Astrocyte (in vitro differentiated cells and primary cell): Measurements from ENCODE around the gene NMNAT3. TPM values are rescaled to one million over a fixed set of nuclear protein-coding genes. Genes with fewer than 3 reads are reported as not detected.

ENCODE experiments used
- DNase-seq: peaks from one replicate; pipeline ENCODE4 v3.0.0-alpha.2; 2010; ENCODE audit warnings: low read depth
- FAIRE-seq: peaks from 2 replicates; lab custom pipeline; 2011; peaks lifted over from hg19 to GRCh38; lab: Jason Lieb, UNC
- H2AFZ ChIP-seq: 2 replicates; pipeline ENCODE4 v1.6.0; 2012; ENCODE audit warnings: low read depth, low read length, inconsistent platforms
- H3K27ac ChIP-seq: 2 replicates; pipeline ENCODE4 v1.5.1; 2011; ENCODE audit warnings: low read depth, low read length, inconsistent platforms
- H3K27me3 ChIP-seq: 2 replicates; pipeline ENCODE4 v1.6.0; 2011; ENCODE audit warnings: low read length, inconsistent platforms; ENCODE audit not compliant: insufficient read depth
- H3K36me3 ChIP-seq: 2 replicates; pipeline ENCODE4 v1.5.1; 2011; ENCODE audit warnings: low read length, inconsistent platforms; ENCODE audit not compliant: insufficient read depth
- H3K4me1 ChIP-seq: 2 replicates; pipeline ENCODE4 v1.5.1; 2011; ENCODE audit warnings: low read length, inconsistent platforms; ENCODE audit not compliant: insufficient read depth
- H3K4me2 ChIP-seq: 2 replicates; pipeline ENCODE4 v1.6.0; 2012; ENCODE audit warnings: low read length, inconsistent platforms
- H3K4me3 ChIP-seq: 2 replicates; pipeline ENCODE4 v1.5.1; 2011; ENCODE audit warnings: low read depth, mild to moderate bottlenecking, low read length, inconsistent platforms; ENCODE audit not compliant: insufficient read depth
- H3K79me2 ChIP-seq: 2 replicates; pipeline ENCODE4 v1.6.0; 2012; ENCODE audit warnings: mild to moderate bottlenecking, low read length, inconsistent platforms; ENCODE audit not compliant: insufficient read depth
- H3K9ac ChIP-seq: 2 replicates; pipeline ENCODE4 v1.6.0; 2012; ENCODE audit warnings: mild to moderate bottlenecking, low read length, inconsistent platforms
- H3K9me3 ChIP-seq: 2 replicates; pipeline ENCODE4 v1.5.1; 2012; ENCODE audit warnings: low read depth, mild to moderate bottlenecking, low read length, inconsistent platforms; ENCODE audit not compliant: insufficient read depth
- H4K20me1 ChIP-seq: 2 replicates; pipeline ENCODE4 v1.6.0; 2012; ENCODE audit warnings: low read length, inconsistent platforms; ENCODE audit not compliant: insufficient read depth
- H3K27ac Mint-ChIP-seq: one replicate; pipeline ENCODE4 v1.8.0; 2021; ENCODE audit warnings: mild to moderate bottlenecking, mixed read lengths; ENCODE audit not compliant: unreplicated experiment
- H3K27me3 Mint-ChIP-seq: one replicate; pipeline ENCODE4 v1.8.0; 2021; ENCODE audit warnings: low read depth, mixed read lengths; ENCODE audit not compliant: unreplicated experiment
- H3K36me3 Mint-ChIP-seq: one replicate; pipeline ENCODE4 v1.8.0; 2021; ENCODE audit warnings: low read depth, mixed read lengths; ENCODE audit not compliant: unreplicated experiment
- H3K4me1 Mint-ChIP-seq: one replicate; pipeline ENCODE4 v1.8.0; 2021; ENCODE audit warnings: low read depth, mixed read lengths; ENCODE audit not compliant: unreplicated experiment
- H3K4me3 Mint-ChIP-seq: one replicate; pipeline ENCODE4 v1.8.0; 2021; ENCODE audit warnings: mild to moderate bottlenecking, moderate library complexity, mixed read lengths; ENCODE audit not compliant: unreplicated experiment
- H3K9me3 Mint-ChIP-seq: one replicate; pipeline ENCODE4 v1.8.0; 2021; ENCODE audit warnings: mild to moderate bottlenecking, mixed read lengths; ENCODE audit not compliant: unreplicated experiment
- CTCF ChIP-seq: IDR thresholded peaks from 2 replicates; pipeline ENCODE4 v1.5.1; 2011; ENCODE audit warnings: low read depth, mild to moderate bottlenecking, inconsistent platforms, low read length, moderate library complexity; ENCODE audit not compliant: insufficient read depth
- EZH2 ChIP-seq: IDR thresholded peaks from 2 replicates; pipeline ENCODE4 v1.6.1; 2012; ENCODE audit warnings: mild to moderate bottlenecking, low read length, inconsistent platforms; ENCODE audit not compliant: insufficient read depth
- total RNA-seq: library from RNA; stranded (reverse); gene quantifications from 2 replicates; pipeline ENCODE4 v1.2.1, GENCODE V29; 2021

Gene NMNAT3
- total RNA-seq, 1 donor from 2014 or later, result 1.3 TPM

GRCh38 chr3:139716908-139717485 is 39.2 kb upstream of the NMNAT3 start:
- H3K9me3 ChIP-seq, result no peaks in the 10 kb centered on the region
- no peaks in the 10 kb centered on the region for H3K36me3 Mint-ChIP-seq
- H3K4me3 Mint-ChIP-seq, result no peak overlapping the region
- H3K27me3 Mint-ChIP-seq, result peaks cover 28% of the 10 kb centered on the region
- H3K27me3 ChIP-seq, result peaks cover 7% of the 10 kb centered on the region
- no peak for FAIRE-seq
- peaks cover 2% of the 10 kb centered on the region for H3K4me1 Mint-ChIP-seq
- no peak overlapping the region for H3K27ac Mint-ChIP-seq
- H3K27ac ChIP-seq, result no peak overlapping the region
- H3K4me2 ChIP-seq, result no peak overlapping the region
- H2AFZ ChIP-seq, result no peak overlapping the region
- H3K4me3 ChIP-seq, result no peak overlapping the region
- H3K9ac ChIP-seq, result no peak overlapping the region
- DNase-seq, result no peak
- H3K4me1 ChIP-seq, result no peaks in the 10 kb centered on the region
- H3K9me3 Mint-ChIP-seq, result no peaks in the 10 kb centered on the region
- H3K36me3 ChIP-seq, result no peaks in the 10 kb centered on the region
- TF ChIP-seq EZH2, result no peak
- TF ChIP-seq CTCF, result no peak
- no peaks in the 10 kb centered on the region for H3K79me2 ChIP-seq
- H4K20me1 ChIP-seq, result no peaks in the 10 kb centered on the region

GRCh38 chr3:139715743-139716360 is 38.1 kb upstream of the NMNAT3 start:
- H2AFZ ChIP-seq, result no peak overlapping the region
- no peaks in the 10 kb centered on the region for H3K4me1 ChIP-seq
- Mint-ChIP-seq H3K27ac (no peak overlapping the region), H3K27me3 (peaks cover 23% of the 10 kb centered on the region), H3K36me3 (no peaks in the 10 kb centered on the region), H3K4me3 (no peak overlapping the region), H3K4me1 (peaks cover 2% of the 10 kb centered on the region), H3K9me3 (no peaks in the 10 kb centered on the region)
- no peak overlapping the region for H3K4me3 ChIP-seq
- H3K27ac ChIP-seq, result no peak overlapping the region
- H3K9ac ChIP-seq, result no peak overlapping the region
- H3K9me3 ChIP-seq, result no peaks in the 10 kb centered on the region
- TF ChIP-seq EZH2 (no peak), CTCF (no peak)
- H4K20me1 ChIP-seq, result no peaks in the 10 kb centered on the region
- DNase-seq, result no peak
- H3K4me2 ChIP-seq, result no peak overlapping the region
- no peak for FAIRE-seq
- H3K27me3 ChIP-seq, result peaks cover 3% of the 10 kb centered on the region
- H3K36me3 ChIP-seq, result no peaks in the 10 kb centered on the region
- H3K79me2 ChIP-seq, result no peaks in the 10 kb centered on the region

GRCh38 chr3:139715166-139715565 is 37.4 kb upstream of the NMNAT3 start:
- Histone ChIP-seq H3K79me2 (no peaks in the 10 kb centered on the region), H3K27me3 (peaks cover 2% of the 10 kb centered on the region), H3K9me3 (no peaks in the 10 kb centered on the region), H3K36me3 (no peaks in the 10 kb centered on the region), H3K4me2 (no peak overlapping the region), H3K9ac (no peak overlapping the region), H3K27ac (no peak overlapping the region), H3K4me1 (no peaks in the 10 kb centered on the region), H4K20me1 (no peaks in the 10 kb centered on the region), H2AFZ (no peak overlapping the region), H3K4me3 (no peak overlapping the region)
- H3K27ac Mint-ChIP-seq, result no peak overlapping the region
- no peaks in the 10 kb centered on the region for H3K9me3 Mint-ChIP-seq
- H3K4me1 Mint-ChIP-seq, result peaks cover 2% of the 10 kb centered on the region
- no peak for DNase-seq
- TF ChIP-seq CTCF (no peak), EZH2 (no peak)
- H3K4me3 Mint-ChIP-seq, result no peak overlapping the region
- no peaks in the 10 kb centered on the region for H3K36me3 Mint-ChIP-seq
- H3K27me3 Mint-ChIP-seq, result peaks cover 28% of the 10 kb centered on the region
- FAIRE-seq, result no peak
